Progenitor cell of endocrine pancreas (in vitro differentiated cells): ENCODE results near the gene CD47. TPM values are rescaled to one million over a fixed set of nuclear protein-coding genes. Genes with fewer than 3 reads are reported as not detected.

Experiments used
- DNase-seq: peaks from one replicate; pipeline ENCODE4 v3.0.0; 2021; ENCODE audit warnings: low spot score; ENCODE audit not compliant: unreplicated experiment
- H3K27ac Mint-ChIP-seq: 2 replicates; pipeline ENCODE4 v1.8.0; 2021; ENCODE audit warnings: mild to moderate bottlenecking, moderate library complexity, mixed read lengths
- H3K27me3 Mint-ChIP-seq: 2 replicates; pipeline ENCODE4 v1.8.0; 2021; ENCODE audit warnings: mixed read lengths
- H3K36me3 Mint-ChIP-seq: 2 replicates; pipeline ENCODE4 v1.8.0; 2022; ENCODE audit warnings: mixed read lengths; ENCODE audit not compliant: insufficient read depth
- H3K4me1 Mint-ChIP-seq: 2 replicates; pipeline ENCODE4 v1.8.0; 2021; ENCODE audit warnings: low read depth, mixed read lengths
- H3K4me3 Mint-ChIP-seq: 2 replicates; pipeline ENCODE4 v1.8.0; 2021; ENCODE audit warnings: low read depth, mild to moderate bottlenecking, moderate library complexity, mixed read lengths
- H3K9me3 Mint-ChIP-seq: 2 replicates; pipeline ENCODE4 v1.8.0; 2021; ENCODE audit warnings: low read depth, mixed read lengths
- CTCF ChIP-seq: fragments of 200-600 bp; sonication (generic); IDR thresholded peaks from one replicate; pipeline ENCODE4 v1.5.0; 2021; ENCODE audit warnings: antibody characterized with exemption, mild to moderate bottlenecking; ENCODE audit not compliant: unreplicated experiment
- total RNA-seq: library from RNA; stranded (reverse); gene quantifications from 2 replicates; pipeline ENCODE4 v1.2.1, GENCODE V29; 2021

Gene CD47
- total RNA-seq, 1 donor from 2014 or later: 55.1 TPM

- DNase-seq: no peak
- Mint-ChIP-seq H3K4me3 (no peak overlapping the region), H3K36me3 (no peaks in the 10 kb centered on the region), H3K9me3 (peaks cover 1% of the 10 kb centered on the region), H3K27me3 (peaks cover 9% of the 10 kb centered on the region), H3K27ac (no peak overlapping the region), H3K4me1 (peaks cover 5% of the 10 kb centered on the region)
- TF ChIP-seq CTCF: no peak
These were observed 9.0 kb upstream of the CD47 start for GRCh38 chr3:108099679-108100428.

GRCh38 chr3:108099244-108099643, 8.4 kb upstream of the CD47 start:
- no peak for TF ChIP-seq CTCF
- Mint-ChIP-seq H3K4me3 (no peak overlapping the region), H3K9me3 (peaks cover 4% of the 10 kb centered on the region), H3K4me1 (peaks cover 5% of the 10 kb centered on the region), H3K36me3 (no peaks in the 10 kb centered on the region), H3K27ac (no peak overlapping the region), H3K27me3 (peaks cover 10% of the 10 kb centered on the region)
- no peak for DNase-seq

GRCh38 chr3:108098003-108098370, 7.2 kb upstream of the CD47 start:
- no peak overlapping the region for H3K4me3 Mint-ChIP-seq
- H3K27ac Mint-ChIP-seq: no peak overlapping the region
- H3K27me3 Mint-ChIP-seq: peaks cover 11% of the 10 kb centered on the region
- no peak for DNase-seq
- peaks cover 4% of the 10 kb centered on the region for H3K9me3 Mint-ChIP-seq
- peaks cover 2% of the 10 kb centered on the region for H3K4me1 Mint-ChIP-seq
- no peaks in the 10 kb centered on the region for H3K36me3 Mint-ChIP-seq
- TF ChIP-seq CTCF: no peak

- no peaks in the 10 kb centered on the region for H3K4me1 Mint-ChIP-seq
- H3K27ac Mint-ChIP-seq: no peak overlapping the region
- TF ChIP-seq CTCF: no peak
- peaks cover 16% of the 10 kb centered on the region for H3K27me3 Mint-ChIP-seq
- no peak for DNase-seq
- H3K4me3 Mint-ChIP-seq: no peak overlapping the region
- peaks cover 4% of the 10 kb centered on the region for H3K9me3 Mint-ChIP-seq
- H3K36me3 Mint-ChIP-seq: no peaks in the 10 kb centered on the region
These were observed 6.6 kb upstream of the CD47 start for GRCh38 chr3:108097322-108098002.

- Mint-ChIP-seq H3K4me1 (peaks cover under 1% of the 10 kb centered on the region), H3K27me3 (peaks cover 22% of the 10 kb centered on the region), H3K9me3 (peaks cover 4% of the 10 kb centered on the region), H3K4me3 (no peak overlapping the region), H3K27ac (no peak overlapping the region), H3K36me3 (no peaks in the 10 kb centered on the region)
- TF ChIP-seq CTCF: no peak
- no peak for DNase-seq
These were observed 5.9 kb upstream of the CD47 start for GRCh38 chr3:108096532-108097321.
